Dermis lymphatic vessel endothelial cell (primary cell): ENCODE data around the gene CTSC. TPM values are rescaled to one million over a fixed set of nuclear protein-coding genes. Genes with fewer than 3 reads are reported as not detected.

Experiments used
- total RNA-seq: library from RNA; depleted of rRNA; stranded (reverse); fragments of >200 nt; gene quantifications from 2 replicates; pipeline ENCODE4 v1.2.1, GENCODE V29; 2014

The CTSC gene
- 23.3 and 33.8 TPM in 2 replicates for total RNA-seq

GRCh38 chr11:88337181-88337986 lies at the start of gene CTSC:
Gene CTSC, minus strand, starts transcription at chr11:88337736. Its CDS starts 64 bp downstream, at chr11:88337672.

Other genes with a start within 250 kb of the CTSC start
- 0.65 and 1.3 TPM in 2 replicates for gene RAB38, start 162.3 kb downstream of the CTSC start, total RNA-seq